ENCODE results near the gene COPS7B.
A peak's percentile ranks its signal among the peaks of the same experiment; 100 is the strongest.

DNA sequence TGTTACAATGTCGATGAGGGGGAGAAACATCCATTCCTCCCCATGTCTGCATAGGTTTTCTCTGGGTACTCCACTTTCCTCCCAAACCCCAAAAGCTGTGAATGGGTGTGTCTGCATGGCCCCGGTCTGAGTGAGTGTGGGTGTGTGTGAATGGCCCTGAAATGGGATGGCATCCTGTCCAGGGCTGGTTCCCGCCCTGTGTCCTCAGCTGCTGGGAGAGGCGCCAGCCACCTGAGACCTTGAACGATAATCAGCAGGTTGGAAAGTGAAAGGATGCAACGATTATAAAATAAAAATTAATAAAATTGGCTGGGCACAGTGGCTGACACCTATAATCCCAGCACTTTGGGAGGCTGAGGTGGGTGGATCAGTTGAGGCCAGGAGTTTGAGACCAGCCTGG is 70.7 kb downstream of the COPS7B start:
- TF ChIP-seq, protein P1, sequence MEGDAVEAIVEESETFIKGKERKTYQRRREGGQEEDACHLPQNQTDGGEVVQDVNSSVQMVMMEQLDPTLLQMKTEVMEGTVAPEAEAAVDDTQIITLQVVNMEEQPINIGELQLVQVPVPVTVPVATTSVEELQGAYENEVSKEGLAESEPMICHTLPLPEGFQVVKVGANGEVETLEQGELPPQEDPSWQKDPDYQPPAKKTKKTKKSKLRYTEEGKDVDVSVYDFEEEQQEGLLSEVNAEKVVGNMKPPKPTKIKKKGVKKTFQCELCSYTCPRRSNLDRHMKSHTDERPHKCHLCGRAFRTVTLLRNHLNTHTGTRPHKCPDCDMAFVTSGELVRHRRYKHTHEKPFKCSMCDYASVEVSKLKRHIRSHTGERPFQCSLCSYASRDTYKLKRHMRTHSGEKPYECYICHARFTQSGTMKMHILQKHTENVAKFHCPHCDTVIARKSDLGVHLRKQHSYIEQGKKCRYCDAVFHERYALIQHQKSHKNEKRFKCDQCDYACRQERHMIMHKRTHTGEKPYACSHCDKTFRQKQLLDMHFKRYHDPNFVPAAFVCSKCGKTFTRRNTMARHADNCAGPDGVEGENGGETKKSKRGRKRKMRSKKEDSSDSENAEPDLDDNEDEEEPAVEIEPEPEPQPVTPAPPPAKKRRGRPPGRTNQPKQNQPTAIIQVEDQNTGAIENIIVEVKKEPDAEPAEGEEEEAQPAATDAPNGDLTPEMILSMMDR (IDR thresholded peaks at IDR 0.05 in 8 of 11, conservative IDR thresholded peaks at IDR 0.05 in 3 of 11) = no peak
- TF ChIP-seq POLR2AphosphoS5 (IDR thresholded peaks at IDR 0.05) (peak; percentile 23 to 53 (median 29)), POLR2A (IDR thresholded peaks at IDR 0.05) (no peak)

Measured in spleen (tissue), 7 donors.